HepG2 (cell line): ENCODE data around the gene CSNK2A1. TPM values are rescaled to one million over a fixed set of nuclear protein-coding genes. Genes with fewer than 3 reads are reported as not detected.

Source experiments
- ATAC-seq: fragments of 200-7000 bp; cut with Tn5 transposase; 3 replicates; pipeline ENCODE4 v1.9.1; 2020; ENCODE audit warnings: mild to moderate bottlenecking, moderate library complexity
- BruUV-seq: library from RNA; stranded (reverse); fragments of 400-500 nt; replicated peaks from 2 replicates; lab custom pipeline; 2021; lab: Mats Ljungman, UMichigan
- CTCF ChIA-PET: fragments of 300-600 bp; formaldehyde crosslinking; extraction: SDS; loops from one replicate; lab custom pipeline; 2021; ENCODE audit warnings: low total read pairs, inconsistent platforms, low intra/inter-chr PET ratio; lab: Yijun Ruan, JAX
- POLR2A ChIA-PET: fragments of 350-600 bp; sonication (Branson Sonifier 250); formaldehyde crosslinking; loops from one replicate; lab custom pipeline; 2020; ENCODE audit warnings: antibody characterized with exemption, inconsistent platforms; lab: Yijun Ruan, JAX
- DNase-seq: peaks from one replicate; pipeline ENCODE4 v3.0.0-alpha.2; 2015; ENCODE audit warnings: low spot score
- FAIRE-seq: peaks from 3 replicates; lab custom pipeline; 2011; peaks lifted over from hg19 to GRCh38; lab: Jason Lieb, UNC
- H2AFZ ChIP-seq: one replicate; pipeline ENCODE4 v1.6.1; 2011; ENCODE audit warnings: low read length, inconsistent platforms
- H3K27ac ChIP-seq: fragments of 300-600 bp; 3 replicates; pipeline ENCODE4 v1.8.0; 2011; ENCODE audit warnings: mixed run types, mild to moderate bottlenecking, mixed read lengths, low read length, inconsistent platforms; ENCODE audit not compliant: insufficient read depth; ENCODE audit errors: extremely low read length
- H3K27me3 ChIP-seq, 2 experiments: fragments of 200-600 bp in 1 of 2; 2 replicates in 1 of 2; 3 replicates in 1 of 2; pipeline versions ENCODE4 v1.6.0 to v1.8.0; 2011; ENCODE audit warnings: low read length in 2 of 2, mild to moderate bottlenecking in 2 of 2, moderate library complexity in 2 of 2, inconsistent platforms in 1 of 2; ENCODE audit not compliant: insufficient read depth in 2 of 2, control insufficient read depth in 1 of 2
- H3K36me3 ChIP-seq, 2 experiments: fragments of 200-600 bp in 1 of 2; replicated peaks in 1 of 2; 2 replicates in 1 of 2; 3 replicates in 1 of 2; pipeline versions ENCODE4 v1.5.1 to v1.8.0; 2011; ENCODE audit warnings: low read length in 2 of 2, inconsistent platforms in 1 of 2; ENCODE audit not compliant: insufficient read depth in 2 of 2, control insufficient read depth in 1 of 2
- H3K4me1 ChIP-seq: 2 replicates; pipeline ENCODE4 v1.5.1; 2012; ENCODE audit warnings: low read length, inconsistent platforms; ENCODE audit not compliant: insufficient read depth
- H3K4me2 ChIP-seq: 2 replicates; pipeline ENCODE4 v1.6.0; 2011; ENCODE audit warnings: low read depth, low read length, inconsistent platforms
- H3K4me3 ChIP-seq, 3 experiments: fragments of 200-600 bp in 1 of 3; sonication (generic), shearing (Covaris generic) in 1 of 3; replicated peaks in 1 of 3; 2 replicates each; pipeline ENCODE4 v1.5.1; 2011 to 2016; ENCODE audit warnings: low read length in 3 of 3, inconsistent platforms in 2 of 3, low read depth in 2 of 3, mild to moderate bottlenecking in 2 of 3, control low read depth in 1 of 3, mixed read lengths in 1 of 3; ENCODE audit not compliant: insufficient read depth in 1 of 3
- H3K79me2 ChIP-seq: one replicate; pipeline ENCODE4 v1.6.1; 2011; ENCODE audit warnings: low read length, inconsistent platforms; ENCODE audit not compliant: insufficient read depth
- H3K9ac ChIP-seq: 2 replicates; pipeline ENCODE4 v1.6.0; 2011; ENCODE audit warnings: mild to moderate bottlenecking, low read depth, low read length, inconsistent platforms; ENCODE audit not compliant: insufficient read depth
- H3K9me3 ChIP-seq: 2 replicates; pipeline ENCODE4 v1.5.1; 2012; ENCODE audit warnings: mild to moderate bottlenecking, low read length
- H4K20me1 ChIP-seq: 2 replicates; pipeline ENCODE4 v1.6.0; 2011; ENCODE audit warnings: inconsistent platforms, mild to moderate bottlenecking, low read length, moderate library complexity; ENCODE audit not compliant: insufficient read depth
- ARNT ChIP-seq: fragments of 450-650 bp; IDR thresholded peaks from 2 replicates; pipeline ENCODE4 v1.6.1; 2017
- ARNT2 ChIP-seq: sonication (generic); formaldehyde crosslinking; IDR thresholded peaks from 2 replicates; pipeline ENCODE4 v1.8.0; 2022; ENCODE audit warnings: mild to moderate bottlenecking, low read depth, missing genetic modification reagents, moderate library complexity
- ATF4 ChIP-seq, 2 experiments: fragments of 450-650 bp in 1 of 2; sonication (generic) in 1 of 2; formaldehyde crosslinking; IDR thresholded peaks; 2 replicates each; pipeline versions ENCODE4 v1.5.0 to v1.8.0; 2020 to 2022; ENCODE audit warnings: mild to moderate bottlenecking in 1 of 2, missing genetic modification reagents in 1 of 2
- JUNB ChIP-seq: sonication (generic); formaldehyde crosslinking; IDR thresholded peaks from 2 replicates; pipeline ENCODE4 v1.8.0; 2022; ENCODE audit warnings: missing genetic modification reagents, mild to moderate bottlenecking, borderline replicate concordance
- MTA3 ChIP-seq: sonication (generic); formaldehyde crosslinking; IDR thresholded peaks from 2 replicates; pipeline ENCODE4 v1.4.0; 2020; ENCODE audit warnings: missing genetic modification reagents
- NFIB ChIP-seq: sonication (generic); formaldehyde crosslinking; IDR thresholded peaks from 2 replicates; pipeline ENCODE4 v1.9.0; 2021; ENCODE audit warnings: missing genetic modification reagents, mild to moderate bottlenecking, borderline replicate concordance
- POLR2G ChIP-seq: fragments of 200-400 bp; formaldehyde crosslinking; IDR thresholded peaks from 2 replicates; pipeline ENCODE4 v1.6.1; 2018; ENCODE audit warnings: mild to moderate bottlenecking, low read depth, low read length, moderate library complexity
- ZHX1 ChIP-seq: sonication (generic); formaldehyde crosslinking; IDR thresholded peaks from 2 replicates; pipeline ENCODE4 v1.8.1; 2022; ENCODE audit warnings: low read depth, mild to moderate bottlenecking, missing genetic modification reagents
- ZNF678 ChIP-seq: sonication (generic); formaldehyde crosslinking; IDR thresholded peaks from 2 replicates; pipeline ENCODE4 v1.4.0; 2020; ENCODE audit warnings: mild to moderate bottlenecking, missing genetic modification reagents
- WGBS: methylation state at CpG from one replicate; pipeline ENCODE4 v1.1.6; 2017; ENCODE audit warnings: low lambda C conversion rate; 5-methylcytosine and 5-hydroxymethylcytosine counted together
- in situ Hi-C: cut with HindIII; loops from 2 replicates; pipeline ENCODE4 v1.10.0; 2017; ENCODE audit warnings: low pct_unique_long_range_greater_than_20kb; ENCODE audit not compliant: extremely low pct_ligation_motif_present
- intact Hi-C: fragments of 100-400 bp; cut with micrococcal nuclease; formaldehyde crosslinking; loops from one replicate; pipeline ENCODE4 v1.10.0; 2022; ENCODE audit not compliant: unreplicated experiment
- polyA plus RNA-seq, 8 experiments: library from polyadenylated mRNA; depleted of rRNA in 3 of 8; stranded (reverse) in 7 of 8; unstranded in 1 of 8; fragments of >200 nt; fragmentation: Illumina TruSeq in 4 of 8; extraction: Trizol in 4 of 8; gene quantifications; 2 replicates each; pipeline versions ENCODE4 v1.2.1 to v1.2.3, GENCODE V29; 2011 to 2016; ENCODE audit warnings: low read depth in 4 of 8, missing spikeins in 1 of 8, mixed read lengths in 1 of 8; ENCODE audit not compliant: insufficient read depth in 1 of 8
- total RNA-seq, 5 experiments: library from RNA; depleted of rRNA; stranded (reverse); fragments of >200 nt; fragmentation: Illumina TruSeq; extraction: Trizol; gene quantifications; 2 replicates each; pipeline ENCODE4 v1.2.3, GENCODE V29; 2016; ENCODE audit warnings: low read depth in 1 of 5
- TF ChIP-seq, protein P1 (sequence below): IDR thresholded peaks from 2 replicates; pipeline ENCODE4 v1.6.1; 2016; ENCODE audit warnings: mild to moderate bottlenecking
- TF ChIP-seq, protein P2 (sequence below): sonication (generic); formaldehyde crosslinking; IDR thresholded peaks from 2 replicates; pipeline ENCODE4 v1.4.0; 2020; ENCODE audit warnings: mild to moderate bottlenecking, missing genetic modification reagents, borderline replicate concordance

The CSNK2A1 gene
- total and polyA plus RNA-seq, 2 of the 13 experiments (the other 11 are each of a cell fraction or from before 2014, with no cell fraction given): 153 to 231 TPM

DNA sequence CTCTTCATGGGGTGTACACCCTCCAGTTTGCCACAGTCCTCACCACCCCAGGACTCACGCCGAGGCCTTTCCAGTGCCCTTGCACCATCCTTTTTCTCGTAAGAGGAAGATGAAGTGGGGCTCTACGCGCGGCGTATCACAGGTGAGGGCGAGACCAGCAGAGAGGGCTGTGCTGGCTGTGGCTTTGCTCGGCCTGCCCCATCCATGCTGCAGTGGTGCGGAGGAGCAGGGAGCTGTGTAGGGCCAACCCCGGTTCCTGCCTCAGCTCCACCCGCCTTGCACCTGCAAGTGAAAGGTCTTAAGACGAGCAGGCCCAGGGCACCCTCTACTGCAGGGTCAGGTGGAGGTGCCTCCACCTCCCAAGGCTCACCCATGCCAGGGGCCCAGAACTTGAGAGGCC is 111.4 kb downstream of the CSNK2A1 start:
- Histone ChIP-seq H4K20me1 (no peaks in the 10 kb centered on the region), H3K36me3 (peaks cover 40 to 61% of the 10 kb centered on the region in 2 experiments), H3K27me3 (no peaks in the 10 kb centered on the region), H3K4me2 (no peak overlapping the region), H3K27ac (no peak overlapping the region), H3K79me2 (no peaks in the 10 kb centered on the region), H3K4me1 (0 out of 2 replicates have a peak, but pooled peaks cover 7% of the 10 kb centered on the region), H2AFZ (no peak overlapping the region), H3K9ac (no peak overlapping the region), H3K9me3 (no peaks in the 10 kb centered on the region), H3K4me3 (no peak overlapping the region)
- POLR2A ChIA-PET: interaction anchor here (0.8 to 5.7 kb wide), 12 partner anchors 10 to 85 kb away, joined by 3 to 61 read pairs (median 11); partner anchors contain the start of genes NRSN2, RBCK1 and TRIB3
- BruUV-seq: no TSS peak
- no peak for DNase-seq
- CTCF ChIA-PET: interaction anchor here (1.0 to 3.7 kb wide), 7 partner anchors 47 to 83 kb away, joined by 3 to 106 read pairs (median 12); no protein-coding TSS in a partner anchor
- intact Hi-C loops (no loop called here), in situ Hi-C loops (loop anchor here (5.0 kb wide), 1 partner anchor 80 kb away; no protein-coding TSS in a partner anchor)
- 97% methylated on average over 12 of the region's 13 CpGs for WGBS
- no peak for FAIRE-seq
- ATAC-seq: no peak
- TF ChIP-seq ARNT (no peak), NFIB (CRISPR knock-in tag) (0 out of 2 replicates have a peak, but pooled peaks have one; percentile 22), POLR2G (peak; percentile 44; the same call in 1 of the 2 replicates), ZNF678 (0 out of 2 replicates have a peak, but pooled peaks have one; percentile 30), ATF4 (CRISPR knock-in tag; IDR thresholded peaks at IDR 0.05) (0 out of 4 replicates have a peak, but pooled peaks of 1 of the 2 experiments have one; percentile 19), ARNT2 (0 out of 2 replicates have a peak, but pooled peaks have one; percentile 30), ZHX1 (CRISPR knock-in tag) (peak; percentile 19; the same call in 1 of the 2 replicates), MTA3 (no peak), JUNB (no peak)
- TF ChIP-seq, protein P1, sequence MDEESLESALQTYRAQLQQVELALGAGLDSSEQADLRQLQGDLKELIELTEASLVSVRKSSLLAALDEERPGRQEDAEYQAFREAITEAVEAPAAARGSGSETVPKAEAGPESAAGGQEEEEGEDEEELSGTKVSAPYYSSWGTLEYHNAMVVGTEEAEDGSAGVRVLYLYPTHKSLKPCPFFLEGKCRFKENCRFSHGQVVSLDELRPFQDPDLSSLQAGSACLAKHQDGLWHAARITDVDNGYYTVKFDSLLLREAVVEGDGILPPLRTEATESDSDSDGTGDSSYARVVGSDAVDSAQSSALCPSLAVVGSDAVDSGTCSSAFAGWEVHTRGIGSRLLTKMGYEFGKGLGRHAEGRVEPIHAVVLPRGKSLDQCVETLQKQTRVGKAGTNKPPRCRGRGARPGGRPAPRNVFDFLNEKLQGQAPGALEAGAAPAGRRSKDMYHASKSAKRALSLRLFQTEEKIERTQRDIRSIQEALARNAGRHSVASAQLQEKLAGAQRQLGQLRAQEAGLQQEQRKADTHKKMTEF (CRISPR knock-in tag): no peak
- TF ChIP-seq, protein P2, sequence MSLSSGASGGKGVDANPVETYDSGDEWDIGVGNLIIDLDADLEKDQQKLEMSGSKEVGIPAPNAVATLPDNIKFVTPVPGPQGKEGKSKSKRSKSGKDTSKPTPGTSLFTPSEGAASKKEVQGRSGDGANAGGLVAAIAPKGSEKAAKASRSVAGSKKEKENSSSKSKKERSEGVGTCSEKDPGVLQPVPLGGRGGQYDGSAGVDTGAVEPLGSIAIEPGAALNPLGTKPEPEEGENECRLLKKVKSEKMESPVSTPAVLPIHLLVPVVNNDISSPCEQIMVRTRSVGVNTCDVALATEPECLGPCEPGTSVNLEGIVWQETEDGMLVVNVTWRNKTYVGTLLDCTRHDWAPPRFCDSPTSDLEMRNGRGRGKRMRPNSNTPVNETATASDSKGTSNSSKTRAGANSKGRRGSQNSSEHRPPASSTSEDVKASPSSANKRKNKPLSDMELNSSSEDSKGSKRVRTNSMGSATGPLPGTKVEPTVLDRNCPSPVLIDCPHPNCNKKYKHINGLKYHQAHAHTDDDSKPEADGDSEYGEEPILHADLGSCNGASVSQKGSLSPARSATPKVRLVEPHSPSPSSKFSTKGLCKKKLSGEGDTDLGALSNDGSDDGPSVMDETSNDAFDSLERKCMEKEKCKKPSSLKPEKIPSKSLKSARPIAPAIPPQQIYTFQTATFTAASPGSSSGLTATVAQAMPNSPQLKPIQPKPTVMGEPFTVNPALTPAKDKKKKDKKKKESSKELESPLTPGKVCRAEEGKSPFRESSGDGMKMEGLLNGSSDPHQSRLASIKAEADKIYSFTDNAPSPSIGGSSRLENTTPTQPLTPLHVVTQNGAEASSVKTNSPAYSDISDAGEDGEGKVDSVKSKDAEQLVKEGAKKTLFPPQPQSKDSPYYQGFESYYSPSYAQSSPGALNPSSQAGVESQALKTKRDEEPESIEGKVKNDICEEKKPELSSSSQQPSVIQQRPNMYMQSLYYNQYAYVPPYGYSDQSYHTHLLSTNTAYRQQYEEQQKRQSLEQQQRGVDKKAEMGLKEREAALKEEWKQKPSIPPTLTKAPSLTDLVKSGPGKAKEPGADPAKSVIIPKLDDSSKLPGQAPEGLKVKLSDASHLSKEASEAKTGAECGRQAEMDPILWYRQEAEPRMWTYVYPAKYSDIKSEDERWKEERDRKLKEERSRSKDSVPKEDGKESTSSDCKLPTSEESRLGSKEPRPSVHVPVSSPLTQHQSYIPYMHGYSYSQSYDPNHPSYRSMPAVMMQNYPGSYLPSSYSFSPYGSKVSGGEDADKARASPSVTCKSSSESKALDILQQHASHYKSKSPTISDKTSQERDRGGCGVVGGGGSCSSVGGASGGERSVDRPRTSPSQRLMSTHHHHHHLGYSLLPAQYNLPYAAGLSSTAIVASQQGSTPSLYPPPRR: 0 out of 2 replicates have a peak, but pooled peaks have one; percentile 20
